ENCODE measurements around the gene FYCO1.
"Not testable (repeated sequence)": the region's sequence is repeated elsewhere in the genome, so short reads cannot be mapped to it uniquely, and the experiment has no call there.

FYCO1 gene

GRCh38 chr3:45995236-45996192, at the start of gene FYCO1:
Gene FYCO1, minus strand, starts transcription at chr3:45995824. Its CDS starts 10,914 bp downstream, at chr3:45984910.
- peak; percentile 88 for DNase-seq

- DNase-seq: no peak
Observed at GRCh38 chr3:46038916-46039315, 43.3 kb upstream of the FYCO1 start.

GRCh38 chr3:46038071-46038470, 42.4 kb upstream of the FYCO1 start:
- DNase-seq: not testable (repeated sequence)

GRCh38 chr3:46036191-46036590, 40.6 kb upstream of the FYCO1 start:
- DNase-seq: no peak

GRCh38 chr3:46031747-46032146, 36.1 kb upstream of the FYCO1 start:
- DNase-seq: no peak

GRCh38 chr3:46031269-46031668, 35.6 kb upstream of the FYCO1 start:
- DNase-seq: no peak

GRCh38 chr3:46030626-46031025, 35.0 kb upstream of the FYCO1 start:
- DNase-seq: no peak

- no peak for DNase-seq
Observed at GRCh38 chr3:46029953-46030543, 34.4 kb upstream of the FYCO1 start.

GRCh38 chr3:46027736-46028397, 32.2 kb upstream of the FYCO1 start:
- no peak for DNase-seq

- DNase-seq: no peak
Observed at GRCh38 chr3:46027021-46027705, 31.5 kb upstream of the FYCO1 start, which contains the start of gene XCR1. Gene XCR1, minus strand, starts transcription at chr3:46027483. Its CDS starts 5,536 bp downstream, at chr3:46021947.

GRCh38 chr3:46025139-46025538, 29.5 kb upstream of the FYCO1 start:
- DNase-seq: no peak

- DNase-seq: no peak
Observed at GRCh38 chr3:46024131-46024530, 28.5 kb upstream of the FYCO1 start.

- no peak for DNase-seq
Observed at GRCh38 chr3:46022909-46023785, 27.5 kb upstream of the FYCO1 start.

- no peak for DNase-seq
Observed at GRCh38 chr3:46021516-46021915, 25.9 kb upstream of the FYCO1 start.

GRCh38 chr3:46020766-46021510, 25.3 kb upstream of the FYCO1 start:
- DNase-seq: no peak

- no peak for DNase-seq
Observed at GRCh38 chr3:46019707-46020106, 24.1 kb upstream of the FYCO1 start.

- DNase-seq: no peak
Observed at GRCh38 chr3:46017720-46018119, 22.1 kb upstream of the FYCO1 start.

GRCh38 chr3:46013316-46014094, 17.9 kb upstream of the FYCO1 start:
- no peak for DNase-seq

- no peak for DNase-seq
Observed at GRCh38 chr3:46012246-46012645, 16.6 kb upstream of the FYCO1 start.

- DNase-seq: no peak
Observed at GRCh38 chr3:46010519-46011113, 15.0 kb upstream of the FYCO1 start.
